T-helper 2 cell (primary cell): Measurements from ENCODE around the gene BCAP29.
A peak's percentile ranks its signal among the peaks of the same experiment; 100 is the strongest.

Experiments
- DNase-seq, 5 experiments: peaks; one replicate each; pipeline versions ENCODE4 v3.0.0 to v3.0.0-alpha.2; 2012 to 2022

Gene BCAP29

GRCh38 chr7:107582875-107583274, 2.8 kb downstream of the BCAP29 start:
- DNase-seq, result peak in 1 of 5 experiments; percentile 20

- DNase-seq, result no peak
These were observed 4.7 kb downstream of the BCAP29 start for GRCh38 chr7:107584716-107585115.

GRCh38 chr7:107588529-107589130, 8.6 kb downstream of the BCAP29 start:
- no peak for DNase-seq

GRCh38 chr7:107591421-107591820, 11.4 kb downstream of the BCAP29 start:
- no peak for DNase-seq

GRCh38 chr7:107592361-107593024, 12.4 kb downstream of the BCAP29 start:
- DNase-seq, result no peak

GRCh38 chr7:107593025-107593410, 13.0 kb downstream of the BCAP29 start:
- DNase-seq, result no peak

- no peak for DNase-seq
These were observed 15.1 kb downstream of the BCAP29 start for GRCh38 chr7:107594961-107595737.

GRCh38 chr7:107596881-107597581, 17.0 kb downstream of the BCAP29 start:
- no peak for DNase-seq

- DNase-seq, result no peak
These were observed 17.5 kb downstream of the BCAP29 start for GRCh38 chr7:107597582-107597916.

GRCh38 chr7:107597953-107598352, 17.9 kb downstream of the BCAP29 start:
- DNase-seq, result no peak

GRCh38 chr7:107599262-107599661, 19.2 kb downstream of the BCAP29 start:
- DNase-seq, result no peak

GRCh38 chr7:107600816-107601215, 20.8 kb downstream of the BCAP29 start:
- no peak for DNase-seq

GRCh38 chr7:107605218-107605815, 25.3 kb downstream of the BCAP29 start:
- no peak for DNase-seq

GRCh38 chr7:107606303-107606702, 26.3 kb downstream of the BCAP29 start:
- no peak for DNase-seq

GRCh38 chr7:107609811-107610261, 29.8 kb downstream of the BCAP29 start:
- DNase-seq, result no peak

- DNase-seq, result no peak
These were observed 30.3 kb downstream of the BCAP29 start for GRCh38 chr7:107610323-107610722.

- DNase-seq, result no peak
These were observed 33.4 kb downstream of the BCAP29 start for GRCh38 chr7:107613439-107613838.

GRCh38 chr7:107613948-107614347, 33.9 kb downstream of the BCAP29 start:
- no peak for DNase-seq

GRCh38 chr7:107614425-107614824, 34.4 kb downstream of the BCAP29 start:
- no peak for DNase-seq

GRCh38 chr7:107615910-107616680, 36.0 kb downstream of the BCAP29 start:
- no peak for DNase-seq

GRCh38 chr7:107622429-107622828, 42.4 kb downstream of the BCAP29 start:
- DNase-seq, result no peak

GRCh38 chr7:107622894-107623293, 42.8 kb downstream of the BCAP29 start:
- no peak for DNase-seq
